ENCODE results near the gene CDK19.
"Not testable (repeated sequence)": the region's sequence is repeated elsewhere in the genome, so short reads cannot be mapped to it uniquely, and the experiment has no call there.

DNA sequence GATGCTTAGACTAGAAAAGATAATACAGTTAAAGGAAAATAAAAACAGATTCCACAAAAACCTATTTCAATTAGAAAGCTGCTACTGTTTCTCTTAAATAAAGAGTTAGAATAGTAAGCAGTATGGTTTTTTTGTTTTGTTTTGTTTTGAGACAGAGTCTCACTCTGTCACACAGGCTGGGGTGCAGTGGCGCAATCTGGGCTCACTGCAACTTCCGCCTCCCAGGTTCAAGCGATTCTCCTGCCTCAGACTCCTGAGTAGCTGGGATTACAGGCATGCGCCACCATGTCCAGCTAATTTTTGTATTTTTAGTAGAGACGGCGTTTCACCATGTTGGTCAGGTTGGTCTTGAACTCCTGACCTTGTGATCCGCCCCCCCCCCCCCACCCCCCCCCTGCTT lies 95.7 kb downstream of the CDK19 start:
- TF ChIP-seq, protein P1, sequence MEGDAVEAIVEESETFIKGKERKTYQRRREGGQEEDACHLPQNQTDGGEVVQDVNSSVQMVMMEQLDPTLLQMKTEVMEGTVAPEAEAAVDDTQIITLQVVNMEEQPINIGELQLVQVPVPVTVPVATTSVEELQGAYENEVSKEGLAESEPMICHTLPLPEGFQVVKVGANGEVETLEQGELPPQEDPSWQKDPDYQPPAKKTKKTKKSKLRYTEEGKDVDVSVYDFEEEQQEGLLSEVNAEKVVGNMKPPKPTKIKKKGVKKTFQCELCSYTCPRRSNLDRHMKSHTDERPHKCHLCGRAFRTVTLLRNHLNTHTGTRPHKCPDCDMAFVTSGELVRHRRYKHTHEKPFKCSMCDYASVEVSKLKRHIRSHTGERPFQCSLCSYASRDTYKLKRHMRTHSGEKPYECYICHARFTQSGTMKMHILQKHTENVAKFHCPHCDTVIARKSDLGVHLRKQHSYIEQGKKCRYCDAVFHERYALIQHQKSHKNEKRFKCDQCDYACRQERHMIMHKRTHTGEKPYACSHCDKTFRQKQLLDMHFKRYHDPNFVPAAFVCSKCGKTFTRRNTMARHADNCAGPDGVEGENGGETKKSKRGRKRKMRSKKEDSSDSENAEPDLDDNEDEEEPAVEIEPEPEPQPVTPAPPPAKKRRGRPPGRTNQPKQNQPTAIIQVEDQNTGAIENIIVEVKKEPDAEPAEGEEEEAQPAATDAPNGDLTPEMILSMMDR (IDR thresholded peaks at IDR 0.05; ENCODE audit: low read depth, low read length) = not testable (repeated sequence)
- TF ChIP-seq POLR2A (IDR thresholded peaks at IDR 0.05; ENCODE audit: extremely low read depth, insufficient read length) = not testable (repeated sequence)

Measured in NB4 (cell line).